Subcutaneous preadipocyte (primary cell): Measurements from ENCODE around the gene MEGF9. TPM values are rescaled to one million over a fixed set of nuclear protein-coding genes. Genes with fewer than 3 reads are reported as not detected.

ENCODE experiments used
- total RNA-seq: library from RNA; depleted of rRNA; stranded (reverse); fragments of >200 nt; gene quantifications from 2 replicates; pipeline ENCODE4 v1.2.3, GENCODE V29; 2012

The MEGF9 gene
- total RNA-seq: 6.6 TPM in 2 replicates

GRCh38 chr9:120714088-120714845 lies at the start of gene MEGF9:
Gene MEGF9 (minus strand): TSS chr9:120714470. CDS start chr9:120714358, 112 bp downstream.

DNA sequence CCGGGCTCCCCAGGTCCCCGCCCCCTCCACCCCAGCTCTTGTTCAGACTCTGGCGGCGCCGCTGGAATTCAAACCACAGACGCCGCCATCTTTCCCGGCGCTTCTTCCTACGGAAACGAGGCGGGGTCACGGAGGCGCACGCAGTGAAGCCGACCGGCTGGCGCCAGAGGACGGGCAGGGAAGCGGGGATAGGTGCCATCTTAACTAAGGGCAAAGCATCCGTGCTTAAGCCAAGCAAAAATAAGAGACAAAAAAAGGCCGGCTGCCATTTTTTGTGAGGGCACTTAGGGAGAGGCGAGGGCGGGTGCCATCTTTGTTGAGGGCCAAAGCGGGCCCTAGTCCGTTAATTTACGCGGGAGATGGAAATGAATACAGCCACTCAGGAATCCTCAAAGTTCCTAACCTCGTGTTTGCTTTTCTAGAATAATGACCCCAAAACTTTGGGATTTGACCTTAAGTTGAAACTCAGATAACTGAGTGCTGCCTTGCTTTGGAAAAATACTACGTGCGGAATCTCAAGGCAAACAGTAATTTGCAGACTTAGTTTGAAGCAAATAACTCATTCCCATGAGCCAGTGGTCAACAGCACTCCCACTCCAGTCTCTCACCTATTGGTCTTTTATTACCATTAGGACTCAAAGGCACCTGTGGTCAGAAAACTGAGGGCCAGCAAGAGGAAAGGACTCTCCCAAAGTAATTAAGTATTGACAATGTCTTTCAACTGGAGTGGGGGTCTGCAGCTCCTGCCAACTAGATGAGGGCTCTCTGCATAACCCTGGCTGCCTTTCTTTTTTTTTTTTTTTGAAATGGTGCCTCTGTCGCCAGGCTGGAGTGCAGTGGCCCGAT lies 134.0 kb downstream of the MEGF9 start, which contains the start of gene CDK5RAP2:
Gene CDK5RAP2, minus strand, starts transcription at position 117 of the 846 bp plus-strand sequence. CDS start 189 bp downstream, outside the sequence.

Other genes starting within 250 kb of the MEGF9 start
- 29.0 and 34.8 TPM in 2 replicates for gene CDK5RAP2, start 134.3 kb downstream of the MEGF9 start, total RNA-seq
- gene FBXW2, start 78.9 kb upstream of the MEGF9 start, total RNA-seq: 23.9 and 28.5 TPM in 2 replicates
- gene PSMD5, start 128.5 kb upstream of the MEGF9 start, total RNA-seq: 33.4 and 36.8 TPM in 2 replicates
- 45.6 and 54.0 TPM in 2 replicates for gene PHF19, start 162.7 kb upstream of the MEGF9 start, total RNA-seq
- 2.2 and 2.9 TPM in 2 replicates for gene TRAF1, start 212.3 kb upstream of the MEGF9 start, total RNA-seq